Keratinocyte (primary cell): ENCODE measurements around the gene QSOX2. TPM values are rescaled to one million over a fixed set of nuclear protein-coding genes. Genes with fewer than 3 reads are reported as not detected.

ENCODE experiments used
- DNase-seq: peaks from one replicate; pipeline ENCODE4 v3.0.0-alpha.2; 2011; ENCODE audit warnings: low read depth, missing footprints, low spot score
- FAIRE-seq: peaks from 2 replicates; lab custom pipeline; 2011; peaks lifted over from hg19 to GRCh38; lab: Jason Lieb, UNC
- H2AFZ ChIP-seq: 2 replicates; pipeline ENCODE4 v1.6.0; 2012; ENCODE audit warnings: low read length, control low read depth, inconsistent platforms; ENCODE audit not compliant: control insufficient read depth
- H3K27ac ChIP-seq: 2 replicates; pipeline ENCODE4 v1.5.1; 2011; ENCODE audit warnings: low read length; ENCODE audit not compliant: control insufficient read depth, insufficient read depth
- H3K27me3 ChIP-seq: 3 replicates; pipeline ENCODE4 v1.6.0; 2011; ENCODE audit warnings: low read length; ENCODE audit not compliant: control insufficient read depth, insufficient read depth; ENCODE audit errors: extremely low read depth
- H3K36me3 ChIP-seq, 2 experiments: 2 replicates in 1 of 2; 3 replicates in 1 of 2; pipeline ENCODE4 v1.5.1; 2011; ENCODE audit warnings: low read length in 2 of 2, mild to moderate bottlenecking in 1 of 2; ENCODE audit not compliant: control insufficient read depth in 2 of 2, insufficient read depth in 2 of 2; ENCODE audit errors: extremely low read depth in 1 of 2
- H3K4me1 ChIP-seq: 3 replicates; pipeline ENCODE4 v1.5.1; 2011; ENCODE audit warnings: low read length; ENCODE audit not compliant: control insufficient read depth, insufficient read depth; ENCODE audit errors: extremely low read depth
- H3K4me2 ChIP-seq: 3 replicates; pipeline ENCODE4 v1.6.0; 2011; ENCODE audit warnings: low read depth, low read length; ENCODE audit not compliant: control insufficient read depth, insufficient read depth; ENCODE audit errors: extremely low read depth
- H3K4me3 ChIP-seq, 3 experiments: fragments of 200-600 bp in 1 of 3; sonication (generic) in 1 of 3; 2 replicates in 2 of 3; 3 replicates in 1 of 3; pipeline ENCODE4 v1.5.1; 2011 to 2016; ENCODE audit warnings: low read length in 3 of 3, mild to moderate bottlenecking in 3 of 3, control low read depth in 2 of 3, inconsistent platforms in 1 of 3, low read depth in 1 of 3, mixed read lengths in 1 of 3, mixed run types in 1 of 3, moderate library complexity in 1 of 3; ENCODE audit not compliant: control insufficient read depth in 2 of 3, insufficient read depth in 2 of 3; ENCODE audit errors: extremely low read depth in 1 of 3
- H3K79me2 ChIP-seq: 2 replicates; pipeline ENCODE4 v1.6.0; 2012; ENCODE audit warnings: low read length; ENCODE audit not compliant: control insufficient read depth, insufficient read depth
- H3K9ac ChIP-seq: 3 replicates; pipeline ENCODE4 v1.6.0; 2011; ENCODE audit warnings: low read length; ENCODE audit not compliant: control insufficient read depth, insufficient read depth; ENCODE audit errors: extremely low read depth
- H3K9me1 ChIP-seq: 3 replicates; pipeline ENCODE4 v1.6.0; 2011; ENCODE audit warnings: low read length; ENCODE audit not compliant: control insufficient read depth, insufficient read depth; ENCODE audit errors: extremely low read depth
- H3K9me3 ChIP-seq: 2 replicates; pipeline ENCODE4 v1.5.1; 2012; ENCODE audit warnings: low read depth, low read length; ENCODE audit not compliant: control insufficient read depth
- H4K20me1 ChIP-seq: 3 replicates; pipeline ENCODE4 v1.6.0; 2011; ENCODE audit warnings: low read length; ENCODE audit not compliant: control insufficient read depth, insufficient read depth; ENCODE audit errors: extremely low read depth
- EZH2 ChIP-seq: IDR thresholded peaks from one replicate; pipeline ENCODE4 v1.6.1; 2012; ENCODE audit warnings: inconsistent platforms, mild to moderate bottlenecking, low read length, moderate library complexity
- dilution Hi-C: fragments of 300-500 bp; cut with MboI; formaldehyde crosslinking; loops from one replicate; pipeline ENCODE4 v1.7.0; 2020; ENCODE audit warnings: low sequenced_read_pairs; ENCODE audit not compliant: extremely low pct_ligation_motif_present
- polyA plus RNA-seq, 5 experiments: library from polyadenylated mRNA; depleted of rRNA in 3 of 5; stranded (reverse) in 3 of 5; stranded (forward) in 1 of 5; unstranded in 1 of 5; fragments of >200 nt; gene quantifications; 1 replicate in 1 of 5; 2 replicates in 3 of 5; 3 replicates in 1 of 5; pipeline versions ENCODE4 v1.2.1 to v1.2.3, GENCODE V29; 2011 to 2012; ENCODE audit warnings: missing spikeins in 2 of 5, low read depth in 1 of 5, low replicate concordance in 1 of 5
- TF ChIP-seq, protein P1 (sequence below), 3 experiments: IDR thresholded peaks in 1 of 3; conservative IDR thresholded peaks in 1 of 3; optimal IDR thresholded peaks in 1 of 3; 2 replicates in 2 of 3; 3 replicates in 1 of 3; pipeline versions ENCODE3 to v1.5.1; 2011; ENCODE audit warnings: low read length in 3 of 3, mild to moderate bottlenecking in 3 of 3, moderate library complexity in 2 of 3, control low read depth in 1 of 3, inconsistent platforms in 1 of 3; ENCODE audit not compliant: insufficient read depth in 2 of 3; ENCODE audit errors: extremely low read depth in 1 of 3

The QSOX2 gene
- polyA plus RNA-seq, 1 donor (not counting 4 experiments of a cell fraction or from before 2014, with no cell fraction given): 11.9 TPM

DNA sequence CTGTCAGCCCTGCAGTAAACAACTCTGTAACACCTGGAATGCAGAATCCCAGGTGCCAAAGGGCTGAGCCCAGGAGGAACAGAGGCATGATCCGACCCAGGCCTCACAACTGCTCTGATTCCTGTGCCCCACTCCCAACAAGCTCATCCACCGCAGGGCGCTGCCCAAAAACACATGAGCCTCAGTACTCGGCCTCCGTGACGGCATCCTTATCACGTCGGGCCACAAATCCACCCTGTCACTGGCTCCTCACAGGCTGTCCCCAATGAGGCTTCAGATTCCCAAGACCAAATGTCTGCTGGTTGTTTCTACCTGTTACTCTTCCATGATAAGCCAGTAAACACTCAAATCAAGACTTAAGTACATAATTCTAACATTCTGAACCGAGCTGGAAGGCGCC, 15.2 kb downstream of the QSOX2 start:
- FAIRE-seq (no peak), DNase-seq (no peak)
- Histone ChIP-seq H3K9ac (no peak overlapping the region), H3K27ac (no peak overlapping the region), H3K4me1 (peaks cover 32% of the 10 kb centered on the region), H4K20me1 (peaks cover 22% of the 10 kb centered on the region), H3K9me1 (peaks cover 8% of the 10 kb centered on the region), H3K79me2 (peaks cover 3% of the 10 kb centered on the region), H3K36me3 (peaks cover 3 to 7% of the 10 kb centered on the region in 2 experiments), H3K27me3 (no peaks in the 10 kb centered on the region), H3K4me3 (no peak overlapping the region), H3K4me2 (no peak overlapping the region), H2AFZ (no peak overlapping the region), H3K9me3 (no peaks in the 10 kb centered on the region)
- TF ChIP-seq EZH2: no peak
- TF ChIP-seq, protein P1, sequence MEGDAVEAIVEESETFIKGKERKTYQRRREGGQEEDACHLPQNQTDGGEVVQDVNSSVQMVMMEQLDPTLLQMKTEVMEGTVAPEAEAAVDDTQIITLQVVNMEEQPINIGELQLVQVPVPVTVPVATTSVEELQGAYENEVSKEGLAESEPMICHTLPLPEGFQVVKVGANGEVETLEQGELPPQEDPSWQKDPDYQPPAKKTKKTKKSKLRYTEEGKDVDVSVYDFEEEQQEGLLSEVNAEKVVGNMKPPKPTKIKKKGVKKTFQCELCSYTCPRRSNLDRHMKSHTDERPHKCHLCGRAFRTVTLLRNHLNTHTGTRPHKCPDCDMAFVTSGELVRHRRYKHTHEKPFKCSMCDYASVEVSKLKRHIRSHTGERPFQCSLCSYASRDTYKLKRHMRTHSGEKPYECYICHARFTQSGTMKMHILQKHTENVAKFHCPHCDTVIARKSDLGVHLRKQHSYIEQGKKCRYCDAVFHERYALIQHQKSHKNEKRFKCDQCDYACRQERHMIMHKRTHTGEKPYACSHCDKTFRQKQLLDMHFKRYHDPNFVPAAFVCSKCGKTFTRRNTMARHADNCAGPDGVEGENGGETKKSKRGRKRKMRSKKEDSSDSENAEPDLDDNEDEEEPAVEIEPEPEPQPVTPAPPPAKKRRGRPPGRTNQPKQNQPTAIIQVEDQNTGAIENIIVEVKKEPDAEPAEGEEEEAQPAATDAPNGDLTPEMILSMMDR (optimal IDR thresholded peaks at IDR 0.05 in 1 of 3, IDR thresholded peaks at IDR 0.05 in 1 of 3, conservative IDR thresholded peaks at IDR 0.05 in 1 of 3; ENCODE audit: extremely low read depth in 1 of 3, insufficient read depth in 2 of 3, low read length in 3 of 3): no peak
- dilution Hi-C loops: no loop called here

GRCh38 chr9:136229096-136230065, 16.2 kb downstream of the QSOX2 start:
- Histone ChIP-seq H3K36me3 (peaks cover 3 to 6% of the 10 kb centered on the region in 2 experiments), H4K20me1 (peaks cover 26% of the 10 kb centered on the region), H3K4me3 (no peak overlapping the region), H3K4me1 (peaks cover 32% of the 10 kb centered on the region), H3K27me3 (no peaks in the 10 kb centered on the region), H3K27ac (no peak overlapping the region), H2AFZ (no peak overlapping the region), H3K9me3 (no peaks in the 10 kb centered on the region), H3K9ac (no peak overlapping the region), H3K9me1 (peaks cover 8% of the 10 kb centered on the region), H3K79me2 (peaks cover 3% of the 10 kb centered on the region), H3K4me2 (no peak overlapping the region)
- no peak for TF ChIP-seq EZH2
- TF ChIP-seq, protein P1 (optimal IDR thresholded peaks at IDR 0.05 in 1 of 3, IDR thresholded peaks at IDR 0.05 in 1 of 3, conservative IDR thresholded peaks at IDR 0.05 in 1 of 3; ENCODE audit: extremely low read depth in 1 of 3, insufficient read depth in 2 of 3, low read length in 3 of 3): no peak
- FAIRE-seq: no peak
- DNase-seq: no peak
- dilution Hi-C loops: no loop called here
